DOHH2 (cell line): ENCODE results near the gene TBC1D16.
"Not testable (repeated sequence)": the region's sequence is repeated elsewhere in the genome, so short reads cannot be mapped to it uniquely, and the experiment has no call there.

ENCODE experiments used
- H3F3A ChIP-seq: fragments of 200-600 bp; sonication (generic), shearing (Covaris generic); 2 replicates; pipeline ENCODE4 v1.6.0; 2016; ENCODE audit warnings: antibody characterized with exemption, mild to moderate bottlenecking; ENCODE audit not compliant: control insufficient read depth, insufficient read depth
- H3K27ac ChIP-seq: fragments of 200-600 bp; sonication (generic); 2 replicates; pipeline ENCODE4 v1.5.1; 2014; ENCODE audit warnings: low read depth, mild to moderate bottlenecking, low read length, moderate library complexity
- H3K27me3 ChIP-seq: fragments of 200-600 bp; sonication (generic); 2 replicates; pipeline ENCODE4 v1.6.1; 2014; ENCODE audit warnings: mild to moderate bottlenecking, low read length, mixed read lengths; ENCODE audit not compliant: control insufficient read depth
- H3K36me3 ChIP-seq: fragments of 200-600 bp; sonication (generic); 2 replicates; pipeline ENCODE4 v1.6.1; 2014; ENCODE audit warnings: mild to moderate bottlenecking, low read length, moderate library complexity, mixed read lengths; ENCODE audit not compliant: control insufficient read depth
- H3K4me1 ChIP-seq: fragments of 200-600 bp; sonication (generic); 2 replicates; pipeline ENCODE4 v1.6.1; 2014; ENCODE audit warnings: mild to moderate bottlenecking, low read length, mixed read lengths; ENCODE audit not compliant: control insufficient read depth
- H3K4me2 ChIP-seq: fragments of 200-600 bp; sonication (generic); 2 replicates; pipeline ENCODE4 v1.6.0; 2014; ENCODE audit warnings: mild to moderate bottlenecking, low read length, moderate library complexity
- H3K4me3 ChIP-seq: fragments of 200-600 bp; sonication (generic); 2 replicates; pipeline ENCODE4 v1.5.1; 2014; ENCODE audit warnings: mild to moderate bottlenecking, low read length, mixed read lengths
- H3K79me2 ChIP-seq: fragments of 200-600 bp; sonication (generic); 2 replicates; pipeline ENCODE4 v1.6.1; 2014; ENCODE audit warnings: mild to moderate bottlenecking, low read length, mixed read lengths; ENCODE audit not compliant: control insufficient read depth
- H3K9me2 ChIP-seq: fragments of 200-600 bp; sonication (generic); replicated peaks from 2 replicates; pipeline ENCODE4 v1.6.1; 2014; ENCODE audit warnings: mild to moderate bottlenecking, low read length, mixed read lengths; ENCODE audit not compliant: control insufficient read depth
- H3K9me3 ChIP-seq: fragments of 200-600 bp; sonication (generic); 2 replicates; pipeline ENCODE4 v1.6.1; 2014; ENCODE audit warnings: antibody characterized with exemption, low read length, mixed read lengths; ENCODE audit not compliant: control insufficient read depth, insufficient read depth
- H4K20me1 ChIP-seq: fragments of 200-600 bp; sonication (generic); 2 replicates; pipeline ENCODE4 v1.6.0; 2014; ENCODE audit warnings: low read depth, mild to moderate bottlenecking, antibody characterized with exemption, low read length, moderate library complexity; ENCODE audit not compliant: control insufficient read depth, insufficient read depth
- EZH2phosphoT487 ChIP-seq: fragments of 200-600 bp; sonication (generic); IDR thresholded peaks from 2 replicates; pipeline ENCODE4 v1.6.1; 2017; ENCODE audit warnings: borderline replicate concordance, mild to moderate bottlenecking, antibody characterized with exemption, low read length, moderate library complexity, mixed read lengths
- TF ChIP-seq, protein P1 (sequence below): fragments of 200-600 bp; sonication (generic); IDR thresholded peaks from one replicate; pipeline ENCODE4 v1.5.1; 2014; ENCODE audit warnings: antibody characterized with exemption, mild to moderate bottlenecking, low read depth, low read length; ENCODE audit not compliant: poor library complexity, severe bottlenecking

The TBC1D16 gene

DNA sequence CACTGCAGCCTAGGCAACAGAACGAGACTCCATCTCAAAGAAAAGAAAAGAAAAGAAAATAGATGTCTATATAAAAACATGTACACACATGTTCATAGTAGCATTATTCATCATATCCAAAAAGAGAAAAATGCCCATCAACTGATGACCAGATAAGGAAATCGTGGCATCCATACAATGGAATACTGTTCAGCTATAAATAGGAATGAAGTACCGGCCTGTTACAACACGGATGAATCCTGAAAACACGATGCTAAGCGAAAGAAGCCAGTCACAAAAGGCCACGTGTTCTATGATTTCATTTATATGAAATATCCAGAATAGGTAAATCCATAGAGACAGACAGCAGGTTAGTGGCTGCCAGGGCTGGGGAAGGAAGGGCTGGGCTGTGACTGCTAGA lies 65.8 kb downstream of the TBC1D16 start:
- TF ChIP-seq, protein P1, sequence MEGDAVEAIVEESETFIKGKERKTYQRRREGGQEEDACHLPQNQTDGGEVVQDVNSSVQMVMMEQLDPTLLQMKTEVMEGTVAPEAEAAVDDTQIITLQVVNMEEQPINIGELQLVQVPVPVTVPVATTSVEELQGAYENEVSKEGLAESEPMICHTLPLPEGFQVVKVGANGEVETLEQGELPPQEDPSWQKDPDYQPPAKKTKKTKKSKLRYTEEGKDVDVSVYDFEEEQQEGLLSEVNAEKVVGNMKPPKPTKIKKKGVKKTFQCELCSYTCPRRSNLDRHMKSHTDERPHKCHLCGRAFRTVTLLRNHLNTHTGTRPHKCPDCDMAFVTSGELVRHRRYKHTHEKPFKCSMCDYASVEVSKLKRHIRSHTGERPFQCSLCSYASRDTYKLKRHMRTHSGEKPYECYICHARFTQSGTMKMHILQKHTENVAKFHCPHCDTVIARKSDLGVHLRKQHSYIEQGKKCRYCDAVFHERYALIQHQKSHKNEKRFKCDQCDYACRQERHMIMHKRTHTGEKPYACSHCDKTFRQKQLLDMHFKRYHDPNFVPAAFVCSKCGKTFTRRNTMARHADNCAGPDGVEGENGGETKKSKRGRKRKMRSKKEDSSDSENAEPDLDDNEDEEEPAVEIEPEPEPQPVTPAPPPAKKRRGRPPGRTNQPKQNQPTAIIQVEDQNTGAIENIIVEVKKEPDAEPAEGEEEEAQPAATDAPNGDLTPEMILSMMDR = no peak
- no peak for TF ChIP-seq EZH2phosphoT487
- Histone ChIP-seq H3K36me3 (no peaks in the 10 kb centered on the region), H3K9me3 (no peaks in the 10 kb centered on the region), H3K27ac (no peak overlapping the region), H3K27me3 (no peaks in the 10 kb centered on the region), H3K79me2 (no peaks in the 10 kb centered on the region), H3K4me3 (no peak overlapping the region), H3K4me2 (no peak overlapping the region), H3F3A (no peaks in the 10 kb centered on the region), H3K9me2 (no peaks in the 10 kb centered on the region), H3K4me1 (no peaks in the 10 kb centered on the region), H4K20me1 (no peaks in the 10 kb centered on the region)

DNA sequence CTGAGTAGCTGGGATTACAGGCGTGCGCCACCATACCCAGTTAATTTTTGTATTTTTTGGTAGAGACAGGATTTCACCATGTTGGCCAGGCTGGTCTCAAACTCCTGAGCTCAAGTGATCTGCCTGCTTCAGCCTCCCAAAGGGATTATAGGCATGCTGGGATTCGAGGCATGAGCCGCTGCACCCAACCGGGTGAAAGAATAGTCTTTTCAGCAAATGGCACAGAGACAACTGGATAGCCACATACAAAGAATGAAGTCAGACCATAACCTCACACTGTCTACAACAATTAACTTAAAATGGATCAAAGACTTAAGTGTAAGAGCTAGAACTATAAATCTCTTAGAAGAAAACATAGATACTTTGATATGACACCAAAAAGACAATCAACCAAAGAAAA lies 67.6 kb downstream of the TBC1D16 start:
- no peak overlapping the region for H3K4me2 ChIP-seq
- no peaks in the 10 kb centered on the region for H3K79me2 ChIP-seq
- TF ChIP-seq EZH2phosphoT487 = no peak
- TF ChIP-seq, protein P1 = no peak
- H3F3A ChIP-seq = no peaks in the 10 kb centered on the region
- no peak overlapping the region for H3K4me3 ChIP-seq
- no peaks in the 10 kb centered on the region for H3K27me3 ChIP-seq
- H3K4me1 ChIP-seq = no peaks in the 10 kb centered on the region
- H4K20me1 ChIP-seq = no peaks in the 10 kb centered on the region
- no peaks in the 10 kb centered on the region for H3K36me3 ChIP-seq
- H3K9me3 ChIP-seq = no peaks in the 10 kb centered on the region
- no peaks in the 10 kb centered on the region for H3K9me2 ChIP-seq
- no peak overlapping the region for H3K27ac ChIP-seq

DNA sequence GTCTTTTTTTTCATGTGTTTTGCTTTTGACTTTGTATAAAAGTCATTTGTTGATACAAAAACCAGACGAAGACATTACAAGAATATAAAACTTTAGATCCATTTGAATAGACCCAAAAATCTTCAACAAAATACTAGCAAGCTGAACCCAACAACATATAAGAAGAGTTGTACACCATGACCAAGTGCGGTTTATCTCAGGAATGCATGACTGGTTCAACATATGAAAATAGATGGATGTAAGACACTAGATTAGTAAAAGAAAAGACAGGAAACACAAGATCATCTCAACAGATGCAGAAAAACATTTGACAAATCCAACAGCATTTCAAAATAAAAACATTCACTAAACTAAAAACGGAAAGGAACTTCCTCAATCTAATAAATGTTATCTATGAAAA lies 69.0 kb downstream of the TBC1D16 start:
- Histone ChIP-seq H3K27me3 (no peaks in the 10 kb centered on the region), H3K9me2 (no peaks in the 10 kb centered on the region), H3K27ac (no peak overlapping the region), H3K9me3 (no peaks in the 10 kb centered on the region), H3K4me2 (no peak overlapping the region), H3K79me2 (no peaks in the 10 kb centered on the region), H3K4me1 (no peaks in the 10 kb centered on the region), H4K20me1 (no peaks in the 10 kb centered on the region), H3F3A (no peaks in the 10 kb centered on the region), H3K36me3 (no peaks in the 10 kb centered on the region), H3K4me3 (no peak overlapping the region)
- no peak for TF ChIP-seq EZH2phosphoT487
- TF ChIP-seq, protein P1 = no peak

DNA sequence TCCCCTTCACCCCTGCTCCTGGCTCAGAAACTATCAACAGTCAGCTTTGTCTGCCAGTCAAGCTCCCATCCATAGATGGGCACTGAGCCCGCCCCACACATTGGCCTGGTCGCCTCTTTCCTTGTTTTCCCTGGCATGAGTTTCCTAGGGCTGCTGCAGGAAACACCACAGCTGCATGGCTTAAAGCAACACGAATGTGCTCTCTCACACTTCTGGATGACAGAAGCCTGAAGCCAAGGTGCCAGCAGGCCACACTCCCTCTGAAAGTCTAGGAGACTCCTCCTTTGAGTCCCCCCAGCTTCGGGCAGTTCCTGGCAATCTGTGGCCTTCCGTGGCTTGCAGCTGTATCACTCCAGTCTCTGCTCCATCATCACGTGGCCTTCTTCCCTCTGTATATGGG lies 69.9 kb downstream of the TBC1D16 start:
- H3K36me3 ChIP-seq = no peaks in the 10 kb centered on the region
- H3K4me1 ChIP-seq = no peaks in the 10 kb centered on the region
- no peaks in the 10 kb centered on the region for H4K20me1 ChIP-seq
- H3K79me2 ChIP-seq = no peaks in the 10 kb centered on the region
- no peak overlapping the region for H3K4me2 ChIP-seq
- TF ChIP-seq EZH2phosphoT487 = no peak
- TF ChIP-seq, protein P1 = no peak
- no peaks in the 10 kb centered on the region for H3K27me3 ChIP-seq
- H3K27ac ChIP-seq = no peak overlapping the region
- H3K9me2 ChIP-seq = no peaks in the 10 kb centered on the region
- no peaks in the 10 kb centered on the region for H3F3A ChIP-seq
- H3K9me3 ChIP-seq = no peaks in the 10 kb centered on the region
- no peak overlapping the region for H3K4me3 ChIP-seq

DNA sequence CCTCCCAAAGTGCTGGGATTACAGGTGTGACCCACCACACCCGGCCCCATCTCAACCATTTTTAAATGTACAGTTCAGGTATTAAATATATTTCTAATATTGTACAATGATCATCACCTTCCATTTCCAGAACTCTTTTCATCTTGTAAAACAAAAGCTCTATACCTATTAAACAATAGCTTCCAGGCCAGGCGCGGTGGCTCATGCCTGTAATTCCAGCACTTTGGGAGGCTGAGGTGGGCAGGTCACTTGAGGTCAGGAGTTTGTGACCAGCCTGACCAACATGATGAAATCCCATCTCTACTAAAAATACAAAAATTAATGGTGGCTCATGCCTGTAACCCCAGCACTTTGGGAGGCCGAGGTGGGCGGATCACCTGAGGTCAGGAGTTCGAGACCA lies 73.2 kb downstream of the TBC1D16 start:
- H3K4me3 ChIP-seq, H3K4me2 ChIP-seq, H3K9me3 ChIP-seq, H3K27me3 ChIP-seq, H3K79me2 ChIP-seq, H3K9me2 ChIP-seq, H3K4me1 ChIP-seq, H3K36me3 ChIP-seq, H3F3A ChIP-seq, H4K20me1 ChIP-seq, H3K27ac ChIP-seq: not testable (repeated sequence)
